Activated CD4-positive, alpha-beta memory T cell treated with anti-CD3 and anti-CD28 coated beads for 36 hours (primary cell): ENCODE results near the gene KCNQ2. TPM values are rescaled to one million over a fixed set of nuclear protein-coding genes. Genes with fewer than 3 reads are reported as not detected.

ENCODE experiments used
- total RNA-seq, 2 experiments: library from RNA; stranded (reverse); gene quantifications; one replicate each; pipeline ENCODE4 v1.2.3, GENCODE V29; 2021

The KCNQ2 gene
- total RNA-seq, 2 experiments from 2014 or later, result not detected

Other genes with a start within 250 kb of the KCNQ2 start
- not detected for gene BIRC7, start 236.8 kb downstream of the KCNQ2 start, total RNA-seq
- not detected for gene NKAIN4, start 218.2 kb downstream of the KCNQ2 start, total RNA-seq
- gene ARFGAP1, start 199.8 kb downstream of the KCNQ2 start, total RNA-seq, result 10 to 100 TPM; 68.4 to 72.4 TPM
- not detected for gene COL20A1, start 179.5 kb downstream of the KCNQ2 start, total RNA-seq
- not detected for gene CHRNA4, start 111.3 kb downstream of the KCNQ2 start, total RNA-seq
- 1 to 10 TPM; 1.1 to 1.7 TPM for gene EEF1A2, start 26.4 kb upstream of the KCNQ2 start, total RNA-seq
- gene PPDPF, start 48.1 kb upstream of the KCNQ2 start, total RNA-seq, result 100 to 1,000 TPM; 191 to 201 TPM
- gene PTK6, start 64.7 kb upstream of the KCNQ2 start, total RNA-seq, result under 1 TPM; 0.34 to 0.78 TPM
- gene SRMS, start 75.1 kb upstream of the KCNQ2 start, total RNA-seq, result not detected
- gene FNDC11, start 81.5 kb upstream of the KCNQ2 start, total RNA-seq, result under 1 TPM; 0.55 to 0.61 TPM
- gene HELZ2, start 101.6 kb upstream of the KCNQ2 start, total RNA-seq, result 10 to 100 TPM; 28.5 to 32.2 TPM
- 10 to 100 TPM; 13.6 to 14.0 TPM for gene GMEB2, start 154.4 kb upstream of the KCNQ2 start, total RNA-seq
- 10 to 100 TPM; 17.3 to 18.0 TPM for gene STMN3, start 180.8 kb upstream of the KCNQ2 start, total RNA-seq
- 10 to 100 TPM; 38.0 to 38.3 TPM for gene RTEL1, start 185.7 kb upstream of the KCNQ2 start, total RNA-seq
- gene TNFRSF6B, start 224.0 kb upstream of the KCNQ2 start, total RNA-seq, result not detected
- 10 to 100 TPM; 54.6 to 58.4 TPM for gene ARFRP1, start 235.3 kb upstream of the KCNQ2 start, total RNA-seq
- 10 to 100 TPM; 28.7 to 29.9 TPM for gene ZGPAT, start 235.4 kb upstream of the KCNQ2 start, total RNA-seq